HG03097 (cell line): ENCODE data around the gene LCA5L.
"Not testable (repeated sequence)": the region's sequence is repeated elsewhere in the genome, so short reads cannot be mapped to it uniquely, and the experiment has no call there.

ENCODE experiments used
- ATAC-seq: cut with Tn5 transposase; IDR thresholded peaks from one replicate; pipeline ENCODE4 v1.9.1; 2021; ENCODE audit not compliant: unreplicated experiment, low FRiP score

The LCA5L gene

GRCh38 chr21:39452207-39452969, 6.8 kb upstream of the LCA5L start:
- ATAC-seq: no peak

- ATAC-seq: no peak
These were observed 6.0 kb upstream of the LCA5L start, which contains the start of gene SH3BGR for GRCh38 chr21:39451332-39452206. Gene SH3BGR, plus strand, starts transcription at chr21:39451970. Its CDS starts 127 bp downstream, at chr21:39452097.

- ATAC-seq: no peak
These were observed 1.7 kb upstream of the LCA5L start for GRCh38 chr21:39447264-39447663.

- no peak for ATAC-seq
These were observed 977 bp downstream of the LCA5L start for GRCh38 chr21:39444421-39445180.

GRCh38 chr21:39441502-39442475, 3.8 kb downstream of the LCA5L start:
- ATAC-seq: no peak

- ATAC-seq: no peak
These were observed 6.3 kb downstream of the LCA5L start for GRCh38 chr21:39439232-39439631.

- no peak for ATAC-seq
These were observed 10.6 kb downstream of the LCA5L start for GRCh38 chr21:39434950-39435349.

- no peak for ATAC-seq
These were observed 14.6 kb downstream of the LCA5L start for GRCh38 chr21:39430954-39431353.

GRCh38 chr21:39430457-39430856, 15.1 kb downstream of the LCA5L start:
- ATAC-seq: no peak

GRCh38 chr21:39430016-39430415, 15.6 kb downstream of the LCA5L start:
- ATAC-seq: no peak

GRCh38 chr21:39429445-39429844, 16.1 kb downstream of the LCA5L start:
- no peak for ATAC-seq

- ATAC-seq: no peak
These were observed 22.9 kb downstream of the LCA5L start for GRCh38 chr21:39422527-39423241.

- ATAC-seq: not testable (repeated sequence)
These were observed 26.4 kb downstream of the LCA5L start for GRCh38 chr21:39419204-39419603.

GRCh38 chr21:39406065-39406464, 39.5 kb downstream of the LCA5L start:
- no peak for ATAC-seq

GRCh38 chr21:39400173-39400572, 45.4 kb downstream of the LCA5L start:
- no peak for ATAC-seq

- no peak for ATAC-seq
These were observed 47.8 kb downstream of the LCA5L start for GRCh38 chr21:39397646-39398385.

GRCh38 chr21:39392981-39393380, 52.6 kb downstream of the LCA5L start:
- ATAC-seq: no peak

- ATAC-seq: no peak
These were observed 55.3 kb downstream of the LCA5L start for GRCh38 chr21:39390212-39390765.
